H1 (cell line): ENCODE measurements around the gene PSMD5. TPM values are rescaled to one million over a fixed set of nuclear protein-coding genes. Genes with fewer than 3 reads are reported as not detected.

Experiments
- ASH2L ChIP-seq: fragments of 200-600, 300-600 bp; sonication (generic); IDR thresholded peaks from one replicate; pipeline ENCODE4 v1.7.1; 2017; ENCODE audit warnings: low read length
- BCL11A ChIP-seq, 2 experiments: IDR thresholded peaks; one replicate each; pipeline ENCODE4 v1.6.1; 2011; ENCODE audit warnings: low read depth in 2 of 2, low read length in 2 of 2, mild to moderate bottlenecking in 2 of 2
- BRCA1 ChIP-seq: IDR thresholded peaks from 2 replicates; pipeline ENCODE4 v1.6.1; 2012; ENCODE audit warnings: low read depth, low read length, improper control_type of control experiment
- CBX8 ChIP-seq: fragments of 300-800, 300-1000 bp; sonication (generic); IDR thresholded peaks from 2 replicates; pipeline ENCODE4 v1.7.1; 2016; ENCODE audit warnings: low read depth, low read length, borderline replicate concordance
- CHD1 ChIP-seq: IDR thresholded peaks from 2 replicates; pipeline ENCODE4 v1.6.1; 2012; ENCODE audit warnings: low read depth, low read length, improper control_type of control experiment
- CHD2 ChIP-seq: IDR thresholded peaks from 2 replicates; pipeline ENCODE4 v1.6.1; 2012; ENCODE audit warnings: low read length, improper control_type of control experiment
- CREB1 ChIP-seq: IDR thresholded peaks from 2 replicates; pipeline ENCODE4 v1.6.1; 2012; ENCODE audit warnings: inconsistent platforms
- E2F6 ChIP-seq: IDR thresholded peaks from 2 replicates; pipeline ENCODE4 v1.6.1; 2012; ENCODE audit warnings: inconsistent platforms
- EGR1 ChIP-seq: IDR thresholded peaks from 2 replicates; pipeline ENCODE4 v1.6.1; 2011; ENCODE audit warnings: low read depth, low read length, borderline replicate concordance
- EP300 ChIP-seq, 2 experiments: IDR thresholded peaks; 1 replicate in 1 of 2; 2 replicates in 1 of 2; pipeline ENCODE4 v1.6.1; 2011 to 2012; ENCODE audit warnings: low read depth in 2 of 2, low read length in 2 of 2, mild to moderate bottlenecking in 2 of 2, borderline replicate concordance in 1 of 2, inconsistent platforms in 1 of 2, moderate library complexity in 1 of 2
- FOSL1 ChIP-seq: IDR thresholded peaks from 2 replicates; pipeline ENCODE4 v1.6.1; 2011; ENCODE audit warnings: mild to moderate bottlenecking, low read depth, low read length, moderate library complexity; ENCODE audit not compliant: insufficient read depth
- GTF2F1 ChIP-seq: IDR thresholded peaks from 2 replicates; pipeline ENCODE4 v1.6.1; 2012; ENCODE audit warnings: low read depth, low read length, improper control_type of control experiment, borderline replicate concordance
- HDAC6 ChIP-seq: IDR thresholded peaks from one replicate; pipeline ENCODE4 v1.7.1; 2012; ENCODE audit warnings: low read depth, mild to moderate bottlenecking, inconsistent platforms, low read length, moderate library complexity
- JUND ChIP-seq: IDR thresholded peaks from 2 replicates; pipeline ENCODE4 v1.6.1; 2011; ENCODE audit warnings: mild to moderate bottlenecking, improper control_type of control experiment, low read length
- KDM4A ChIP-seq: IDR thresholded peaks from one replicate; pipeline ENCODE4 v1.7.1; 2012; ENCODE audit warnings: low read depth, mild to moderate bottlenecking, moderate library complexity, low read length, inconsistent platforms; ENCODE audit not compliant: severe bottlenecking
- MAX ChIP-seq: IDR thresholded peaks from 2 replicates; pipeline ENCODE4 v1.6.1; 2012; ENCODE audit warnings: inconsistent platforms
- PHF8 ChIP-seq: fragments of 200-600 bp; sonication (generic); conservative IDR thresholded peaks from 2 replicates; pipeline ENCODE4 v1.7.1; 2012; ENCODE audit warnings: low read depth, mild to moderate bottlenecking, inconsistent platforms, low read length, moderate library complexity
- POLR2A ChIP-seq, 2 experiments: IDR thresholded peaks; 1 replicate in 1 of 2; 2 replicates in 1 of 2; pipeline ENCODE4 v1.6.1; 2011; ENCODE audit warnings: low read depth in 2 of 2, low read length in 2 of 2, mild to moderate bottlenecking in 2 of 2; ENCODE audit errors: control extremely low read depth in 1 of 2
- POLR2AphosphoS5 ChIP-seq: IDR thresholded peaks from 2 replicates; pipeline ENCODE4 v1.6.1; 2011; ENCODE audit warnings: low read depth, low read length
- SIN3A ChIP-seq, 2 experiments: IDR thresholded peaks in 1 of 2; conservative IDR thresholded peaks in 1 of 2; 2 replicates each; pipeline ENCODE4 v1.6.1; 2011 to 2012; ENCODE audit warnings: low read length in 2 of 2, improper control_type of control experiment in 1 of 2, low read depth in 1 of 2, mild to moderate bottlenecking in 1 of 2
- SP2 ChIP-seq: IDR thresholded peaks from 2 replicates; pipeline ENCODE4 v1.6.1; 2012; ENCODE audit warnings: mild to moderate bottlenecking, low read length, inconsistent platforms
- TCF12 ChIP-seq: IDR thresholded peaks from 2 replicates; pipeline ENCODE4 v1.6.1; 2011; ENCODE audit warnings: low read depth, mild to moderate bottlenecking, low read length
- TEAD4 ChIP-seq: IDR thresholded peaks from 2 replicates; pipeline ENCODE4 v1.6.1; 2012; ENCODE audit warnings: low read depth, low read length, inconsistent platforms, mixed read lengths
- ZNF274 ChIP-seq: IDR thresholded peaks from 2 replicates; pipeline ENCODE4 v1.7.0; 2012; ENCODE audit warnings: low read length, borderline replicate concordance; ENCODE audit errors: extremely low read depth
- polyA plus RNA-seq, 7 experiments: library from polyadenylated mRNA; depleted of rRNA in 3 of 7; stranded (reverse) in 5 of 7; unstranded in 2 of 7; fragments of >200 nt in 5 of 7; fragments of 200-250 nt in 2 of 7; gene quantifications; 1 replicate in 5 of 7; 2 replicates in 1 of 7; 4 replicates in 1 of 7; pipeline versions ENCODE4 v1.2.1 to v1.2.3, GENCODE V29; 2011 to 2013; ENCODE audit warnings: missing spikeins in 2 of 7, mixed read lengths in 2 of 7
- total RNA-seq: library from RNA; stranded (reverse); fragmentation: NEBNext Ultra II Directional; extraction: Animal tissue kit (Norgen Biotek cat#: 25700); gene quantifications from 2 replicates; pipeline ENCODE4 v1.2.1, GENCODE V29; 2021

Gene PSMD5
- total and polyA plus RNA-seq, 2 of the 8 experiments (the other 6 are each of a cell fraction or from before 2014, with no cell fraction given): 19.2 to 30.5 TPM

- TF ChIP-seq BCL11A (IDR thresholded peaks at IDR 0.05; ENCODE audit: low read depth in 2 of 2, low read length in 2 of 2) (no peak), CHD2 (no peak), E2F6 (no peak; the same call in 1 of the 2 replicates), CHD1 (no peak), GTF2F1 (no peak), KDM4A (peak; percentile 61), ASH2L (peak; percentile 21), ZNF274 (no peak), HDAC6 (no peak), EP300 (IDR thresholded peaks at IDR 0.05; ENCODE audit: borderline replicate concordance in 1 of 2, low read depth in 2 of 2, low read length in 2 of 2) (no peak), JUND (no peak), TEAD4 (no peak), EGR1 (no peak), FOSL1 (no peak), POLR2AphosphoS5 (0 out of 2 replicates have a peak, but pooled peaks have one; percentile 29), SIN3A (conservative IDR thresholded peaks at IDR 0.05 in 1 of 2, IDR thresholded peaks at IDR 0.05 in 1 of 2; ENCODE audit: low read depth in 1 of 2, low read length in 2 of 2) (no peak; a peak in 2 of 4 replicates), BRCA1 (no peak), CREB1 (no peak), CBX8 (no peak), SP2 (no peak), MAX (no peak; the same call in 1 of the 2 replicates), PHF8 (no peak; the same call in 1 of the 2 replicates), POLR2A (IDR thresholded peaks at IDR 0.05; ENCODE audit: control extremely low read depth in 1 of 2, low read depth in 2 of 2, low read length in 2 of 2) (0 out of 3 replicates have a peak, but pooled peaks of 1 of the 2 experiments have one; percentile 38), TCF12 (no peak)
These were observed 33.5 kb upstream of the PSMD5 start (continued) for GRCh38 chr9:120875954-120876841.
